Measurements from ENCODE around the gene CCL21. TPM values are rescaled to one million over a fixed set of nuclear protein-coding genes. Genes with fewer than 3 reads are reported as not detected.

Gene CCL21
- total RNA-seq, 1 donor from 2014 or later, result not detected

GRCh38 chr9:34687276-34688030 is 22.5 kb downstream of the CCL21 start:
- Mint-ChIP-seq H3K9me3 (ENCODE audit: low read depth) (no peaks in the 10 kb centered on the region), H3K36me3 (ENCODE audit: low read depth) (peaks cover 2% of the 10 kb centered on the region), H3K27ac (ENCODE audit: unreplicated experiment) (no peak overlapping the region), H3K27me3 (ENCODE audit: low read depth) (no peaks in the 10 kb centered on the region), H3K4me1 (ENCODE audit: low read depth) (no peaks in the 10 kb centered on the region), H3K4me3 (ENCODE audit: unreplicated experiment) (no peak overlapping the region)
- no peak for TF ChIP-seq CTCF (IDR thresholded peaks at IDR 0.05)
- DNase-seq (ENCODE audit: low spot score), result peak; percentile 59

- no peaks in the 10 kb centered on the region for H3K4me1 Mint-ChIP-seq (ENCODE audit: low read depth)
- H3K9me3 Mint-ChIP-seq (ENCODE audit: low read depth), result no peaks in the 10 kb centered on the region
- H3K4me3 Mint-ChIP-seq (ENCODE audit: unreplicated experiment), result no peak overlapping the region
- no peak for TF ChIP-seq CTCF (IDR thresholded peaks at IDR 0.05)
- H3K27ac Mint-ChIP-seq (ENCODE audit: unreplicated experiment), result no peak overlapping the region
- no peaks in the 10 kb centered on the region for H3K27me3 Mint-ChIP-seq (ENCODE audit: low read depth)
- DNase-seq (ENCODE audit: low spot score), result peak; percentile 2
- H3K36me3 Mint-ChIP-seq (ENCODE audit: low read depth), result peaks cover 4% of the 10 kb centered on the region
Observed at GRCh38 chr9:34686732-34687131, 23.2 kb downstream of the CCL21 start.

GRCh38 chr9:34686231-34686630 is 23.7 kb downstream of the CCL21 start:
- Mint-ChIP-seq H3K4me3 (ENCODE audit: unreplicated experiment) (no peak overlapping the region), H3K27ac (ENCODE audit: unreplicated experiment) (no peak overlapping the region), H3K4me1 (ENCODE audit: low read depth) (no peaks in the 10 kb centered on the region), H3K36me3 (ENCODE audit: low read depth) (peaks cover 7% of the 10 kb centered on the region), H3K9me3 (ENCODE audit: low read depth) (no peaks in the 10 kb centered on the region), H3K27me3 (ENCODE audit: low read depth) (no peaks in the 10 kb centered on the region)
- no peak for TF ChIP-seq CTCF (IDR thresholded peaks at IDR 0.05)
- peak; percentile 15 for DNase-seq (ENCODE audit: low spot score)

- Mint-ChIP-seq H3K4me3 (ENCODE audit: unreplicated experiment) (no peak overlapping the region), H3K4me1 (ENCODE audit: low read depth) (no peaks in the 10 kb centered on the region)
Observed at GRCh38 chr9:34685591-34685990, 24.3 kb downstream of the CCL21 start.

GRCh38 chr9:34684816-34685215 is 25.1 kb downstream of the CCL21 start:
- peak; percentile 57 for DNase-seq (ENCODE audit: low spot score)
- H3K27ac Mint-ChIP-seq (ENCODE audit: unreplicated experiment), result no peak overlapping the region
- H3K9me3 Mint-ChIP-seq (ENCODE audit: low read depth), result no peaks in the 10 kb centered on the region
- no peaks in the 10 kb centered on the region for H3K27me3 Mint-ChIP-seq (ENCODE audit: low read depth)
- H3K4me1 Mint-ChIP-seq (ENCODE audit: low read depth), result no peaks in the 10 kb centered on the region
- H3K36me3 Mint-ChIP-seq (ENCODE audit: low read depth), result peaks cover 12% of the 10 kb centered on the region
- TF ChIP-seq CTCF (IDR thresholded peaks at IDR 0.05), result no peak
- H3K4me3 Mint-ChIP-seq (ENCODE audit: unreplicated experiment), result no peak overlapping the region

More at GRCh38 chr9:34685591-34685990, 24.3 kb downstream of the CCL21 start:
- DNase-seq (ENCODE audit: low spot score), result peak; percentile 3
- TF ChIP-seq CTCF (IDR thresholded peaks at IDR 0.05), result no peak
- no peaks in the 10 kb centered on the region for H3K27me3 Mint-ChIP-seq (ENCODE audit: low read depth)
- no peaks in the 10 kb centered on the region for H3K9me3 Mint-ChIP-seq (ENCODE audit: low read depth)
- peaks cover 12% of the 10 kb centered on the region for H3K36me3 Mint-ChIP-seq (ENCODE audit: low read depth)
- H3K27ac Mint-ChIP-seq (ENCODE audit: unreplicated experiment), result no peak overlapping the region
